ENCODE data around the gene DTD1.
"Not testable (repeated sequence)": the region's sequence is repeated elsewhere in the genome, so short reads cannot be mapped to it uniquely, and the experiment has no call there.

Gene DTD1

DNA sequence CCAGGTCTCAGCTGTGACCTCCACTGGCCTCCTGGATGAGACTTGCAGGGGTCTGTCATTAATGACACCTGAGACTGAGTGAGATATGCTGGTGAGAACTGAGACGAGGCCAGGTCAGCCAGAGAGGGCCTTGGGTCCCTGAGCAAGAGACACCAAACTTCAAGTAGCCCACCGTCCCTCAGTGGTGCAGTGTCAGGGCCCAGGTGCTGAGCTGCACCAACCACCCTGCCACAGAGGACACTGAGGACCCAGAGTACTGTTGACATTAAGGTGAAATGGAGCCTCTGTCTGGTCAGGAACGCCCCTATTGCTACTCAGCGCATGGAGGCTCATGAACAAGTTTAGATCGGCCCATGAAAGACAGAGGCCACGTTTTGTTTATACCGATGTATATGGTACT is 161.7 kb downstream of the DTD1 start:
- no peak for DNase-seq

DNA sequence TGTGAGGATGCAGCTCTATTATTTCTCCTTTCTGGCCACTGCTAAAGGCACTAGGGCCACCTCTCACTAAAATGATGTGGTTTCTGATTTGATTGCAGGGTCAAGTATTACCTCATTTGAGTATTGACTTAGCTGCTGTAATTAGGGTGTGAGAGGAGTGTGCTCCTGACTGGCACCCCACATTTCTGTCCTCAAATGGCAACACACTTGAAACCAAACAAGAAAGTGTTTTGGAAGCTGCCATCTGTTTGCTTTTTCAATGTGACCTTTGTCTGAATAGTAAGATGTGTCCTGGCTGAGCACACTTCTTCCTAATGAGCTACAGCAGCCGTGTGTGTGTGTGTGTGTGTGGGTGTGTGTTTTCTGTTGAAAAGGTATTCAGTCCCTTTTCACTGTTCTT is 162.9 kb downstream of the DTD1 start:
- DNase-seq, result no peak

DNA sequence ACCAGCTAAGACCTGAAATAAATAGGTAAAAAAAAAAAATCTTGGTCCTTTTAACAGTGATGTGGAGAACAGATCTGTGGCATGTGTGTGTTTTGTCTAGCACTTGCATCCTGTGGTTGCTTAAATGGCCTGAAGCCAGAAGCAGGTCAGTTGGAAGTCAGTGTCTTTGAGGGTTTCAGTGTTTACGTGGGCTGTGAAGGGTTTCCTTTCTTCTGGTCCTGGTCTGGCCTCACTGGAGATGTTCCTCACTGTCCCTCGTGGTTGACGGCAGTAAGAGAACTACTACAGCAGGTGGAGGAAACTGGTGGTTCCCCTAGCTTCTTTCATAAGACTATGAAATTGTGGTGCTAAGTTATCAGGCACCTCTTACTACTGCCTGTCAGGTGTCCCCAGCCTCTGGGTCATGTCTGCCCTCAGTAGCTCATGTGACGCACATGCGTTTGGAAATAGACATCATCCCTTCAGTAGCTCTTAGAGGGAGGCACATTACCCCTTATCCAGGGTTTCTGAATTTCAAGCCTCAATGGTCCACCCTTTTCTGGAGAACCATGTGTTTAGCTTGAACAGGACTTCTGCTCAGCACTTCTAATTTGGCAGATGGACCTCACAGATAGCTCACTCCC is 166.3 kb downstream of the DTD1 start:
- no peak for DNase-seq

DNA sequence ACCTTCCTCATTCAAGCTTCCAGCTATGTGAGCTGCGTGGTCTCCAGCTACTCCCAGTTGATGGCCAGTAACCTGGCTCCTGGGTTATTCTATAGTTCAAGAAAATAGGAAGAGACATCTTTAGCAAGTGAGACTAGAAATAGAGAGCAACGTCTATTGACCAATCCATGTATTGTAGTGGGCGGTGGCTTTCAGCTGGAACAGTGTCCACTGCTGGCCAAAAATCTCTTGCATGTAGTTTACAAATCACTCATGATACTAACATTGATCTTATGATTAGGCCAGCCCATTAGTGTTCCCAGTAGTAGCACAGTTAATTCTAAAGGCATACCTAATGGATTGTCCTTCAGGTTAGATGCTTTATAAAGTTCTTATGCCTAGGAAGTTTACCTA is 166.8 kb downstream of the DTD1 start:
- DNase-seq, result no peak

DNA sequence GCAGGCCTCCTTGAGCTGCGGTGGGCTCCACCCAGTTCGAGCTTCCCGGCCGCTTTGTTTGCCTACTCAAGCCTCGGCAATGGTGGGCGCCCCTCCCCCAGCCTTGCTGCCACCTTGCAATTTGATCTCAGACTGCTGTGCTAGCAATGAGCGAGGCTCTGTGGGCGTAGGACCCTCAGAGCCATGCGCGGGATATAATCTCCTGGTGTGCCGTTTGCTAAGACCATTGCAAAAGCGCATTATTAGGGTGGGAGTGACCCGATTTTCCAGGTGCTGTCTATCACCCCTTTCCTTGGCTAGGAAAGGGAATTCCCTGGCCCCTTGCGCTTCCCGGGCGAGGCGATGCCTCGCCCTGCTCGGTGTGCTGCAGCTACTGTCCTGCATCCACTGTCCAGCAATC is 173.0 kb downstream of the DTD1 start:
- not testable (repeated sequence) for DNase-seq

DNA sequence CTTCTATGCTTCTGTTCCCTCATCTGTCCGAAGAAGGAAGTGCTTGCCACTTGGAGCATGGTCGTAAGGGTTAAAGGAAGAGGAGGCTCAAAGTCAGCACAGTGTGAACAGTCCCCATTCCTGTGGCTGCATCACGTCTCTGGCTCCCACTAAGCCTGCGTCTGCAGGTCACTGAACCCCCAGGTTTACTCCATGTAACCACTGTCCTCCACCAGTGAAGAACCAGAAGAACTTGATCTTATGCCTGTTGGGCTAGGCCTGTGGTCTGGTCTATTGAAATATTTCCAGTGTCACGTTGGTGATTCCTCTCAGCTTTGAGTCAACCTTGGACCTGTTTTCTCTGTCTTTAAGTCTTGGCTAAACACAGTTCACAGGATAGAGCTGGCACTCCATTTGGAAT is 179.8 kb downstream of the DTD1 start:
- no peak for DNase-seq

DNA sequence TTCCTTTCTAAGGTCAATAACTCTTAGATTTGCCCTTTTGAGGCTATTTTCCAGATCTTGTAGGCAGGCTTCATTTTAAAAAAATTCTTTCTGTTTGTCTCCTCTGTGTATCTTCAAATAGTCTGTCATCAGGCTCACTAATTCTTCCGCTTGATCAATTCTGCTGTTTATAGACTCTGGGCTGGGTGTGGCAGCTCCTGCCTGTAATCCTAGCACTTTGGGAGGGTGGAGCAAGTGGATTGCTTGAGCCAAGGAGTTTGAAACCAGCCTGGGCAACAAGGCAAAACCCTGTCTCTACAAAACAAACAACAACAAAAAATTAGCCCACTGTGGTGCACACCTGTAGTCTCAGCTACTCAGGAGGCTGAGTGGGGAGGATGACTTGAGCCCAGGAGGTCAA is 185.7 kb downstream of the DTD1 start:
- DNase-seq, result no peak

DNA sequence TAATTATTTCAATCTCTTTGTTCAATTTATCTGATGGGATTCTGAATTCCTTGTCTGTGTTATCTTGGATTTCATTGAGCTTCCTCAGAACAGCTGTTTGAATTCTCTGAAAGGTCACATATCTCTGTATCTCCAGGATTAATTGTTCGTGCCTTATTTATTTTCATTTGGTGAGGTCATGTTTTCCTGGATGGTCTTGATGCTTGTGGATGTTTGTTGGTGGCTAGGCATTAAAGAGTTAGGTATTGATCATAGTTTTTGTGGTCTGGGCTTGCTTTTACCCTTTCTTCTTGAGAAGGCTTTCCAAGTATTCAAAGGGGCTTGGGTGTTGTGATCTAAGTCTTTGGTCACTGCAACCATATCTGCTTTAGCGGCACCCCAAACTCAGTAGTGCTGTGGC is 186.4 kb downstream of the DTD1 start:
- no peak for DNase-seq

DNA sequence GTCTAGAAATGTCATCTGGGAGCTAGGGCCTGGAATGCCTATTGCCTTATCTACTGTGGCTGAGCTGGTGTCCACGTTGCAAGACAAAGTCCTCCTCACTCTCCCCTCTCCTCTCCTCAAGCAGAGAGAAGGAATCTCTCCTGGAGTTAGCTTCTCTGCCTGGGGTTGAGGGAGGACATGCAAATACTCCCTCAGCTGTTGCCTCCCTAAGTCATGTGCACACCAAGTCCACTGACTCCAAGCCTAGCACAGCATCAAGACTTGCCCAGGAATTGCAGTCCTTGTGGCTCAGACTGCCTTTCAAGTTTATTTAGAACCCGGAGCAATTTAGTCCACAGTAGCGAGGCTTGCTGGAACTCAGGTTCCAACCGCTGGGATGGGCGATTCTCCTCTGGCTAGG is 187.8 kb downstream of the DTD1 start:
- no peak for DNase-seq

DNA sequence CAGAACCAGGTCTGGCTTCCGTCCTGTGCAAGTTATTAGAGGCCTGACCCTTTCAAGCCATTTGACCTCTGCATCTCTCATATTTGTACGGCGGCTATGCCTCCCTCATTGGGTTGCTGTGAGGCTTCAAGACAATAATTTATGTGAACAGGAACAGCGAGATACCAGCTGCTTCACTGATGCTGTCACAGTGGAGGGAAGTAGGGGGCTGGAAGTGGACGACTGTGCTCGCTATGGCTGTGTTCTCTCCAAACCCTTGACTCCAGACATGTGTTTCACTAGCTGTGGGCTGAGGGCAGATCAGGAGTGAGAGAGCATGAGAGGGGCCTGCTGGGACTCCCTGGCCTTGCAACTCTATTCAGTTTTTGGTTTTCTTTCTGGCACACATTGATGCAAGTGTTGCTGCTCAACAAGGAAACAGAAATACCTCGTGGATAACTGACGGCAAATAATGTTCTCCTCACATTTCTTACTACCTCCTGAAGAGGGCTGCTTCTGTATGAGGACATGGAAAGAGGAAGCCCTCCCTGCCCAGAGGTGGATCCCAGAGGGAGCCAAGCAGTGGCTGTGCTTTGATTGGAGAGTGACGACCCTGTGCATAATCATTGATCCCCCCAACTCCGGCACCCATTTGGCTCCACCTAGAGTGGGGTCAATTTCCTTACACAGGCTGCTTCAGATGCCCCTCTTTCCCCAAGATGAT is 191.0 kb downstream of the DTD1 start:
- no peak for DNase-seq

DNA sequence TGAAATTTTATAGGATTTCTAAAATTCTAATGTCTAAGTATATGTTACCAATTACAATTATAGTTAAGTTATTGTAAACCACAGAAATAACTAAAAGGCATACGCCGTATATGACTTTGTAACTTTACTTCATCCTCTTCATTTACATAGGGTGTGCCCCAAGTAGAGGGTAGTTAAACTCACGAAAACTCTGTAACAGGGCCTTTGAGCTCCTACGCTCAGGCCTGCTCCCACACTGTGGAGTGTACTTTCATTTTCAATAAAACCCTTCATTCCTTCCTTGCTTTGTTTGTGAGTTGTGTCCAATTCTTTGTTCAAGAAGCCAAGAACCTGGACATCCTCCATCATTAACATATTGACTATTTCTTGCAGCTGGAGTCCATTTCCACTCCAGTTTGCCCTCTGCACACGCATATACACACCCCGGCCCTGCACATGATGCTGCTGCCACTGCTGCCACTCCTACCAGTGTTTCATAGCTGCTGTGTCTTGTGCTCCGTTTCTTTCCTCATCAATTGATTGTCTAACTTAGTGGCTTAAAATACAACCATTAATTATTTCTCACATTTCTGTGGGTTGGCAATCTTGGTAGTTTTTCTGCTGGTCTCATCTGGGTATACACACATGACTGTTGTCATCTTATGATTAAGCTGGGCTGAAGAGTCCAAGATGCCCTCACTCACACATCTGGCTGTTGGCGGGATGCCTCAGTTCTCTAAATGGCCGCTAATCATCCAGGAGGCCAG is 192.7 kb downstream of the DTD1 start:
- DNase-seq, result no peak

DNA sequence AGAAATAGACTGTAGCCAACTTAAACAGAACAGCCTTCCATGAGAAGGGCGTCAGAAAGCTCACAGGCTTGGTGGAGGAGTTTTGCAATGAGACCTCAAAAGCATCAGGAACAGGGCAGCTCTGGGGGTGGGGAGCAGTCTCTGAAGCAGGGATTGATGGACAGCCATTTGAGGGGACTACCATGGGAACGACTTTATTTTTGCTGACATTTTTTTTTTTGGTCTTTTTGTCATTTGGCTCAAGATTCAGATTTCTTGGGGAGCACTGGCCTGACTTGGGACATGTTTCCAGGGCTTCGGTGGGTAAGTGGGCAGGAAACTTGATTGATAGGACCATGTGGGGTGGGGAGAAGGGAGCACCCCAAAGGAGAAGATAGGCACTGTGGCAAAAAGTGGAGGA is 193.7 kb downstream of the DTD1 start:
- no peak for DNase-seq

DNA sequence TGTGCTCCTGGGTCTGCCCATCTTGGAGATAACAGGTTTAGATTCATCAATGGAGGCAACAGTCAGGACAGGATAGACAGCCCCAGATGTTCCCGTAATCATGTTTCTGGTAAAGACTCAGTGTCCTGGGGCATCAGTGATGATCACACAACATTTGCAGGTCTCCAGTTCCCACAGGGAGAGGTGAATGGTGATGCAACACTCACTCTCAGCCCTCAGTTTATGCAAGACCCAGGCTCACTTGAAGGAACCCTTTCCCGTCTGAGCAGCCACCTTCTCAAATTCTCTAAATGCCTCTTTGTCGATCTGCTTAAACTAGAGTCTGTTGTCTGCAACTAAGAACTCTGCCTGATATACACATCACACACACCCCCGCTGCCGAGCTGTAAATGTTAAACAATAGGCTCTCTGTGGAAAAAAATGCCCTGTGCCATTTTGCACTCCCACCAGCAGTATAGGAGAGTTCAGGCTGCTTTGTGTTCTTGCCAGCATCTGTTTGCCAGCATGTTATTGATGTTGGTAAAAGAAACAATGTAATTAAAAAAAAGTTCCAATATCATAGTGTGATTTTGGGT is 195.6 kb downstream of the DTD1 start:
- no peak for DNase-seq

DNA sequence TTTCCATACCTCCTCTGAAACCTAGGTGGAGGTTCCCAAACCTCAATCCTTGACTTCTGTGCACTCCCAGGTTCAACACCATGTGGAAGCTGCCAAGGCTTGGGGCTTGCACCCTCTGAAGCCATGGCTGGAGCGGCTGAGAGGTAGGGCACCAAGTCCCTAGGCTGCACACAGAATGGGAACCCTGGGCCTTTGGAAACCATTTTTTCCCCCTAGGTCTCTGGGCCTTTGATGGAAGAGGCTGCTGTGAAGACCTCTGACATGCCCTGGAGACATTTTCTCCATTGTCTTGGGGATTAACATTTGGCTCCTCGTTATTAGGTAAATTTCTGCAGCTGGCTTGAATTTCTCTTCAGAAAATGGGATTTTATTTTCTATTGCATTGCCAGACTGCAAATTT is 199.2 kb downstream of the DTD1 start:
- DNase-seq, result not testable (repeated sequence)

DNA sequence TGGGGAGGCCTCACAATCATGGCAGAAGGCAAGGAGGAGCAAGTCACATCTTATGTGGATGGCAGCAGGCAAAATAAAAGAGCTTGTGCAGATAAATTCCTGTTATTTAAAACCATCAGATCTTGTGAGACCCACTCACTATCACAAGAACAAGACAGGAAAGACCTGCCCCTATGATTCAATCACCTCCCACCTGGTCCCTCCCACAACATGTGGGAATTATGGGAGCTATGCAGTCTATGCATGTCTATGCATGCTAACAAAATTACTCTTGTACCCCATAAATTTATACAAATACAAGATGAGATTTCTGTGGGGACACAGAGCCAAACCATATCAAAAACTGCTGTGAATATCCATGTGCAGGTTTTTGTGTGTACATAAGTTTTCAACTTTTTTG is 200.2 kb downstream of the DTD1 start:
- DNase-seq, result no peak

DNA sequence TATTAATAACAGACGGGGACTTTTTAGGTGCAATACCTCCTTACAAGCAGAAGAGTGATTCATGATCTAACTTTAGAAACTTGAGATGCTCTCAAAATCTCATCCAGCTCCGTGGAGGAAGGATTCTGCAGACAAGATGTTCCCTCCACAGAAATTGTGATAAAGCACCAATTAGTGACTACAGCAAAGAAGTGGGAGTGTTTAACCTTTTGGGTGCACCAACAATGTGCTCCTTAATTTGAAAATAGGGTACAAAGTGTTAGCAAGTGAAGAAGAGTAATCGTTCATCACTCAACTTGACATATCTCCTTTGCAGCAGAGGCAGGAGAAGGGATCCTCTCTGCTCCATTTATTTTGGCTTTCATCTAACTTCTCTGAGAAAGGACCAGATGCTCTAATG is 202.9 kb downstream of the DTD1 start:
- no peak for DNase-seq

DNA sequence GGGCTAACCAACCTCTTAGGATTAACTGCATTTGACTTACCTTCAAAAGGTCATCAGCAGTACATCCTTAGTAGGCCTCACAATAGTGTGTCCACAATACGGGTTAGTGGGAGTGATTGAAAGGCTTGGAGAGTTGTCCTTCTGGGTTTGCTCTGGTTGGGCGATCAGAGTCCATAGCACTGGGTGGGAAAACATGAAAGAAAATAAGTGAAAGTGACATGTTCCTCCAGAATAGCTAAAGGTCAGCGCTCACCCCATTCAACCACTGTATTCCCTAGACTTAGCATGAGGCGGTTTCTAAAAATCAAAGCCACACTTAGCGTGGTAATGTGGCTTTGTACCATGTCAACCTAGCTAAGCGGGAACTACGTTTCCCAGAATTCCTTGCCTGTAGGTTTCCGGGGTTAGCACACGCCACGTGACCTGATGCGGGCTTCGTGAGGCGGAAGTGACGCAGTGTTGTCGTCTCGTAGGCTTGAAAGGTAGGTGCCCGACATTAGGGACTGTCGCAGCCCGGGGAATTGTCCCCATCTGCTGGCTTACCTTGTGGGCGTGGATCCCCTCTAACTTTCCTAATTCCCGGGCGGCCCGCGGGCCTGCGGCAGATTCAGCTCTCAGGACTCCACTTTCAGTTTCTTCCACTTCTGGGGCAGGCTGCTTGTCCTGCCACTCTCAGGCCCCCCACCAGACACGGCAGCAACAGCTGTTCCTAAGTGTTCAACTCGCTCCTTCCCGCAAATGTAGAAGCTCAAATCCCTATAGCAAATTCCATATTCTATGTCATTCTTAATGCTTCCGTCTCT is 206.0 kb downstream of the DTD1 start:
- no peak for DNase-seq

DNA sequence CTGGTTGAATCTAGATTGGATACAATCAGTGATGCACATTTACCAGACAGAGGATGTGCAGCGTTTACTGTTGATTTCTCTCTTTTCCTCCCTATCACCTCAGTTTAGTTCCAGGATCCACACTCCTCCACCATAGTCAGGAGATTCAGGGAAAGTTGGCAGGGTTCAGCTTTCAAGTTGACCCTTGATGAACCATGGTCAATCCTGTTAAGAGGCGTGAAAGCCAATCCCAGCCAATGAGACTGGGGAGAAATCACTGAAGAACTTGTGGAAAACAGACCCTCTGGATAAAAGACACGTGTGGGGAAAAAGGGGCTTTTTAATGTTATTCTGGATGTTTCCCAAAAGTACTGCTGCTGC is 206.6 kb downstream of the DTD1 start:
- no peak for DNase-seq

DNA sequence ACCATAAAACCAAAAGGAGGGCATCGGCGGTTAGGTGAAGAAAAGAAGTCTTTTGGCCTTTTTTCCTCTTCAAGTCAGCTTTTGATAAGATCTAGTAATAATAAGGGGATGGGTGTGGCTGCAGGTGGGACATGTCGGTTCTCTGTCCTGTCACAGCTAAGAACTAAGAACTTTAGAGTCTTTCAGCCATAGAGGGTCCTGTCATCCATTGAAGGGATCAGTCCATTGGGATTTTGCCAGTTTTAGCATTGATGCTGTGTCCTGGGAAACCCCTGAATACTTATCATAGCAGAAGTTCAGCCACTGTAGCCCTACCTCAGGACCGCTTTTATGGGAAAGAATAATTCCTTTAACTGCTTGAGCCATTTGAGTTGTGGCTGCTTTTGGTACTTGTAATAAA is 207.5 kb downstream of the DTD1 start:
- DNase-seq, result no peak

DNA sequence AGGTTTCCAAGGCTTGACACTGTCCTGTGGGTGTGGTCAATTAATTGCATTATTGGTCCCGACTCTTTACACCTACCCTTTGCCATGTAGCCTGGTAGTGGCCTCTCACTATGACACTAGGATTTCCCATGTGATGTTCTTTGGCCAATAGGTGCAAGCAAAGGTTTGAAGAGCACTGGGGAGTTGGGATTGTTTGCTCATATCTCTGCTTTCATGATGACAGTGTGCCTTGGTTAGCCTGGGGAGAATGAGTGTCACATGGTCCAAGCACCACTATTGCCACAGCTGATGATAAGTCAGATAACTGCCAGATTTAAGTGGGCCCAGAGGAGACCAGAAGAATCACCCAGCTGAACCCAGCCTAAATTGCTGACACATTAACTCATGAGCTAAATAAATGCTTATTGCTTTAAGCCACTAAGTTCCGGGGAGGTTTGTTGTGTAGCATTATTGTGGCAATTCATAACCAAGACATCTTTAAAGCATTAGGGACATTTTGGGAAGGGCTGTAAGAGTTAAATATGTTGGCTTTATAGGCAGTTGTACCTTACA is 208.5 kb downstream of the DTD1 start:
- DNase-seq, result no peak

DNA sequence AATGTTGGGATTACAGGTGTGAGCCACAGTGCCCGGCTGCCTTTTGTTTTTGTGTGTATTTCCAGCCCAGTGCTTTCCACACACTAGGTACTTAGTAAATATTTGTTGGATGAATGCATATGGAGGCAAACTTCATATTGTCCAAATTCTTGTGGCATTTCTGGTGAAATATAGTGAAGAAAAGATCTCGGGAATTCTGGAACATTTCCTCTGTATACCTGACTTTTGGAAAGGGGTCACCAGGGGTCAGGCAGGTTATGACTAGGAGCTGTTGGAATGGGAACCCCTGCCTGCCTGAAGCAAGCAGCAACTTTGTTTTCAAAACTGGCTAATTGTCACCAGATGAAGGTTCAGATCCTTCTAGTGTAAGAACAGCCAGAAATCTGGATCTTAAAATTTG is 213.7 kb downstream of the DTD1 start:
- DNase-seq, result no peak

DNA sequence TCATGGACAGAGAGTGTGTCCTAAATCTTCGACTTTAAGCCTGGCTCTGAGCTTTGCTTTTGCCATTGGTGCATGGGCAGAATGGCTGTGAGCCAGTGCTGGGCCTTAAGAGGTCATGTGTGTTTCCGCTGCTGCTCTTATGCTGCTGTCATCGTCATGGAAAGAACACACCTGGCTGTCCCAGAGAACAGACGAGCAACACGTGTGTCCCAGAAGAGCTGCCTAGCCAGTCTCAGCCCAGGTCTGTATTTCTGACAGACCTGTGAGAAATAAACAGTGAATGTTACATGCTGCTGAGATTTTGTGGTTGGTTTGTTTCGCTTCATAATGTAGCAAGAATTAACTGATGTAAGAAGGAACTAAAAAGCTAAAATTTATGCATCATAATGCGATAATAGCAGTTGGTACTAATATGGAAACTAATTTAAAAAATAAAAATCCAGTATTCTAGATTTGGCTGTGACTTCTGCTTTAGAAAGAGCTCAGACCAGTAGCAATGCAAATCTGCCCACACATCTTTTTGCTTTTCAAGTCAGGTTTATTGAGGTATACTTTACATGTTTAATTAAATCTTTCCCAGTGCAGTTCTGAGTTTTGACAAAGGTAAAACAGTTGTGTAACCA is 214.3 kb downstream of the DTD1 start:
- DNase-seq, result no peak
